Right hindlimb (tissue), 1 donor: ENCODE results near the gene TMEM135.
"Not testable (repeated sequence)": the region's sequence is repeated elsewhere in the genome, so short reads cannot be mapped to it uniquely, and the experiment has no call there.

Experiments
- DNase-seq: peaks from one replicate; pipeline ENCODE4 v3.0.0-alpha.2; 2018

TMEM135 gene

DNA sequence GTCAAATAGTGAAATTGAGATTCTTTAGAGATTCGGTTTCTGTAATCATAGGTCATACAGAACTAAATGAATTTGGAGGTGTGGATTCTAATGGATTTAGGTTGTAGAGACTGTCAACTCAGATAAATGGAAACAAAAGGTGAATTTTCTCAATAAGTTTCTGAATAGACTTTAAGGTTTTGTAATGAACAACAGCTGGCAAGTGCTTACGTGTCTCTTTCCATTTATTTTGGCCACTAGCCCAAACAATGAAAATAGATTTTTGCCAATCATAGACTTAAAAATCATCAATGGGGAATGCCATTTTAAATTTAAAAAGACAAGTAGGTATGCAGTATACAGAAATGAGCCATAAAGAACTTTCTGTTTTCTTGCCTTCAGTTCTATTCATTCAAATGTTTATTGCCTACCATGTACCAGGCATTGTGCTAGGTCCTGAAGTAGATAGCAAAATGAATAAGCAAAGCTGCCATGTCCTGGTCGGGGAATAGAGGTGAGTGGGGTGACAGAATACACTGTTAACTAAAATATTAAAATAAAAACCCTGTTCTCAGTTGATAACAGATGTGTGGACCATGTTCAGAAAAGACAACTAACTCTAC is 16.9 kb upstream of the TMEM135 start:
- DNase-seq: no peak

GRCh38 chr11:87022254-87022653 is 15.5 kb upstream of the TMEM135 start:
- DNase-seq: no peak

DNA sequence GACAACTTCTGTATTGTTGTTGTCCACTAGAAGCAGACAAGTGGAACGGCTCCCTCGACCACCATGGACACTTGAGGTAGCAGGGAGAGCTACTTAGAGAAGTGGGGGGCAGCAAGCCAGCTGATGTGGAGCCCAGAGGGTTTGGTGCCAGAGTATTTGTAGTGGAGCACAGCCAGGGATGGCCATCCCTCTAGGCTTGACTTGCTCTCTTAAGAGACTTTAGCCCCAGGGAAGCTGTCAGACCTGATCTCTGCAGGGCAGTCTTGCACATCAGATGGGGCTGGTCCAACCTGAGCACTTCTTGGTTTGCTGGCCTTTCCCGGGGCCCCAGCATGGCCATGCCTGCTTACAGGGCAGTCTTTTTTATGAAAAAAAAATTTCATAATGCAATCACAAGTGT is 15.0 kb upstream of the TMEM135 start:
- DNase-seq: no peak

GRCh38 chr11:87026415-87026814 is 11.3 kb upstream of the TMEM135 start:
- DNase-seq: not testable (repeated sequence)

DNA sequence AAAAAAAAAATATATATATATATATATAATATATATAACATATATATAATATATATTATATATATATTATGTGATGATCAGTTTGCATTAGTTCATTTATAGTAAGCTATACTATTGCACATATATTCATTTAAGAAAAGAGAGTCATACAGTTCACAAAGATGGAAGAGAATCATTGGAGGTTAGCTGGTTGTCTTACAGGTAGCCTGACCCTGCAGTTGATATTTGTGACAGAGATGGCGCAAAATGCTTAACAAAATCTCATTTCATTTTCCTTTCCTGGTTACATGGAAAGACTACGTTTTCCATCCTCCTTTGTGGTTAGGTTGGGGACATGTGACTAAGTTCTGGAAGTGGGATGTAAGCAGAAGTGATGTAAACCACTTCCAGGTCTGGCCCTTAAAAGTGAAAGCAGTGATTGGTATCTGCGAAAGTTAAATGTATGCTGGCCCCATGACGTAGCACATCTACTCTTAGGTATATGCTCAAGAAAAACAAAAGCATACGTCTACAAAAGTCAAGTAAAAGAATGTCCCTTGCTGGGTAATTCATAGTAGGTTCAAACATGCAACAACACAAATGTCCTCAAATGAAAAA is 7.2 kb upstream of the TMEM135 start:
- no peak for DNase-seq

DNA sequence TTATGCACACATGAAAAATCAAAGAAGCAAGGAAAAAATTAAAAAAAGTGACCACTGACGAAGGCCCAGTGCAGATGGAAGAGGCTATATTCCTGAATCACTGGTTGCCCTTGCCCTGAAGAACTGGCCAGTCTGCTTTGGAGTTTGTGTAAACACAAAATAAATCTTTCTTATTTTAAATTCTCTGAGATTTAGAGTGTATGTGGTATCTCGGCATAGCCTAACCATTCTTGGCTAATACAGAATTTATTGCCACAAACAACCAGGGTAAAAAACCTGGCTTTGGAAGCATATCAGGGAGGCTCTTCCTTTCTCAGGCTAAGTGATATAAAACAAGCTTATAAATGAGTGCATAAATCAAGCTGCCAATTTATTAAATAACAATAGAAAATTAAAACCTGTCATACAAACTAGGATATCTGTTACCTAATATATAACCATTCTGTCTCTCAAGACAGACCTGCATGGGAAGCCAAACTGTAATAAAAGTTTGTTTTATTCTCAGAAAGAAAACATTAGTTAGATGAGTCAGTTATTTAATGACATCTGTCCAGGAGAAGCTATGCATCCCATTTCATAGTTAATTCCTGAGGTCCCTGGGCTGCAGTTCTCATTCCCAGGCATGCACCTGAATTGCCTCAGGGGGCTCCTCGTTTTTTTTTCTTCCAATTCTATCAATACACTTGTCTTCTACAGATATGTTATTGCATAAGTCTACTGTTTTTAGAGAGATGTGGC is 6.1 kb upstream of the TMEM135 start:
- no peak for DNase-seq

GRCh38 chr11:87033561-87033960 is 4.2 kb upstream of the TMEM135 start:
- no peak for DNase-seq

DNA sequence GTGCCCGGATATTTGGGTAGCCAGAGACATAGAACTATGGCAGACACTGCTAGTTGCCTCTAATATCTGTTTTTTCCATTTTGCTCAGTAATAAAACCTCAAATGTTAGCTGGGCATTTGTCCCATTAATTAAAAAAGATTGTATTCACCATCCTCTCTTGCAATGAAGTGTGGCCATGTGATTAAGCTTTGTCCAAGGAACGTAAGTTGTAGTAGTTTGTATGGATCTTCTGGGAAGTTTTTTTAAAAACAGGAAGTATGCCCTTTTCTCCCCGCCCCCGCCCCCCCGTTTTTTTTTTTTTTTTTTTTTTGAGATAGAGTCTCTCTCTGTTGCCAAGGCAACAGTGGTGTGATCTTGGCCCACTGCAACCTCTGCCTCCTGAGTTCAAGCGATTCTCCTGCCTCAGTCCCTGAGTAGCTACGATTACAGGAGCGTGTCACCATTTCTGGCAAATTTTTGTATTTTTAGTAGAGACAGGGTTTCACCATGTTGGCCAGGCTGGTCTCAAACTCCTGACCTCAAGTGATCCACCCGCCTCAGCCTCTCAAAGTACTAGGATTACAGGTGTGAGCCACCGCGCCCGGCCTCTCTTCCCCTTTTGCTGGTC is 1.7 kb upstream of the TMEM135 start:
- DNase-seq: no peak

DNA sequence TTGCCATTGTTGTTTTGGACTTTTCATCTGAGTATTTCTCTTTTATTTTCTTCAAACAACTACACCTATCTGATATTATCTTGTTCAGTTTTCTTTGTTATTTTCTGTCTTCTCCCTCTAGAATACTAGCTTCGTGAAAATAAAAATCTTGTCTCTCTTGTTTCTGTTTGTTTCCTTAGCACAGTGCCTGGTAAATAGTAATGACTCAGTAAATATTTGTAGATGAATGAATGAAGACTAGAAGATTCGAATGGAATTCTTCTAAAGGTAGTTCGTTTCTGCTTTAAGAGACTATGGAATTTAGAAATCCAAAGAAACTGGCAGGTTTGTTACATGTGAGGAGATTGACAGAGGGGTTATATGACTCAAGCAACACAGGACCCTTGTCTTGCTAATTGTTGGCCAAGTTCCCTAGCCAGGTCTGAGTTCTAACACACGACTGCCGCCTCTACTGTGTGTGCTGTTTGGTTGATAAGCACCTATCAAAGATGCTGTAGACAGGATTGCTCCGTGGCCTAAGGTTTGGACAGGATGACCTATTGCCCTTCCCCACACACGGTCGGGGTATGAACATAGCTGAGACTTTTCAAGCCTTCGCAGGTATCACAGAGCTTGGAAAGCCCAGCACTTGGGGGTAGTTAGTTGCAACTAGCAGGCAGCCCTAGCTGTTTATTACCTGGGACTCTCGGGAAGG is 831 bp upstream of the TMEM135 start:
- no peak for DNase-seq

- DNase-seq: no peak
Observed at GRCh38 chr11:87038235-87038977, 672 bp downstream of the TMEM135 start.

- DNase-seq: no peak
Observed at GRCh38 chr11:87039371-87039770, 1.6 kb downstream of the TMEM135 start.

GRCh38 chr11:87043894-87044293 is 6.2 kb downstream of the TMEM135 start:
- DNase-seq: no peak

- DNase-seq: no peak
Observed at GRCh38 chr11:87046824-87047223, 9.1 kb downstream of the TMEM135 start.

- DNase-seq: no peak
Observed at GRCh38 chr11:87056091-87056490, 18.4 kb downstream of the TMEM135 start.

- DNase-seq: no peak
Observed at GRCh38 chr11:87057749-87058148, 20.0 kb downstream of the TMEM135 start.

DNA sequence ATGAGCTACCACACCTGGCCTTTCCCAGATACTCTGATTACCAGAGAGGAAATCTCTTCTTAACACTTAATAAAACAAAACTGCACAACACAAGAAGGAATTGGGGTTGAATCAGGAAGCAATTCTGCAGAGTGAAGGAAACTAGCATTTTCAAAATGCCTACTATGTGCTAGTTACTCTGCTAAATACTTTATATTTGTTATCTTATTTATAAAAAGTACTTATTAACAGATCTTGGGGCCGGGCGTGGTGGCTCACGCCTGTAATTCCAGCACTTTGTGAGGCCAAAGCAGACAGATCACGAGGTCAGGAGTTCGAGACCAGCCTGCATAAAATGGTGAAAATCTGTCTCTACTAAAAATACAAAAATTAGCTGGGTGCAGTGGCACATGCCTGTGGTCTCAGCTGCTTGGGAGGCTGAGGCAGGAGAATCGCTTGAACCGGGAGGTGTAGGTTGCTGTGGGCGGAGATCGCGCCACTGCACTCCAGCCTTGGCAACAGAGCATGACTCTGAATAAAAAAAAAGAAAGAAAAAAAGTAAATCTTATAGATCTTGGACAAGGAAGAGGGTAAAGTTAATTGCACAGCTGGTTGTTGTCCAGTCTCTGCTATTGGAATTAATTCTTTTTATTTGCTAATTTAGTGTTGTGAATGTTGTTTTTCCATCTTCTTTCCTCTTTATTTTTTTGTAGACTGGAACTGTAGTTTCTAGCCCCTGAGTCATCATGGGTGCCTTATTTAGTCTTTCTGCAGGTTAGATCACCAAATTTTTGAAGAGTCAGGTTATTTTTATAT is 22.1 kb downstream of the TMEM135 start:
- no peak for DNase-seq

GRCh38 chr11:87061766-87062165 is 24.0 kb downstream of the TMEM135 start:
- DNase-seq: no peak

DNA sequence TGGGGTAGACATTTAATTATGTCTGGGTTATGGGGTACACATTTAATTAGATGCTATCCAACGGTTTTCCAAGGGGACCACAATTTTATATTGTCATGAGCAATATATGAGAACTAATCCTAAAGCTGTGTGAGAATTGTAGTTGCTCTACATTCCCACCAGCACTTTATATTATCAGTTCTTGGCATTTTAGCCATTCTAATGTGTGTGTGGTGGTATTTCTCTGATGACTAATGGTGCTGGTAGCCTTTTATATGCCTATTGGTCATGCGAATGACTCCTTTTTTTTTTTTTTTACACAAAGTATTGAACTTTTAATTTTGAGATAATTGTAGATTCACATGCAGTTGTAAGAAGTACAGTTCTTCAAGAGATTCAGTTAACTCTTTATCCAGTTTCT is 26.2 kb downstream of the TMEM135 start:
- DNase-seq: no peak

- DNase-seq: no peak
Observed at GRCh38 chr11:87072787-87073186, 35.1 kb downstream of the TMEM135 start.

GRCh38 chr11:87076260-87076783 is 38.6 kb downstream of the TMEM135 start:
- no peak for DNase-seq

- DNase-seq: no peak
Observed at GRCh38 chr11:87076874-87077429, 39.2 kb downstream of the TMEM135 start.
